Neutrophil (primary cell): ENCODE measurements around the gene EXOC2.

Source experiments
- H3K27ac ChIP-seq: fragments of 200-600 bp; sonication (generic); 2 replicates; pipeline ENCODE4 v1.5.1; 2016; ENCODE audit warnings: mild to moderate bottlenecking, moderate library complexity
- H3K27me3 ChIP-seq: fragments of 200-600 bp; sonication (generic); 2 replicates; pipeline ENCODE4 v1.6.0; 2016; ENCODE audit warnings: mild to moderate bottlenecking
- H3K36me3 ChIP-seq: fragments of 200-600 bp; sonication (generic); 2 replicates; pipeline ENCODE4 v1.5.1; 2017
- H3K4me1 ChIP-seq, 2 experiments: fragments of 200-600 bp in 1 of 2; sonication (generic) in 1 of 2; 1 replicate in 1 of 2; 2 replicates in 1 of 2; pipeline versions ENCODE4 v1.5.1 to v1.6.1; 2013 to 2016; ENCODE audit warnings: low read depth in 1 of 2, low read length in 1 of 2, mild to moderate bottlenecking in 1 of 2, moderate library complexity in 1 of 2; ENCODE audit not compliant: control insufficient read depth in 1 of 2, insufficient read depth in 1 of 2
- H3K4me3 ChIP-seq, 2 experiments: fragments of 200-600 bp in 1 of 2; sonication (generic) in 1 of 2; 1 replicate in 1 of 2; 2 replicates in 1 of 2; pipeline ENCODE4 v1.5.1; 2013 to 2016; ENCODE audit warnings: low read depth in 1 of 2, low read length in 1 of 2, mild to moderate bottlenecking in 1 of 2, moderate library complexity in 1 of 2
- H3K9me3 ChIP-seq: fragments of 200-600 bp; sonication (generic); 2 replicates; pipeline ENCODE4 v1.5.1; 2016
- TF ChIP-seq, protein P1 (sequence below): fragments of 200-600 bp; sonication (generic); IDR thresholded peaks from 2 replicates; pipeline ENCODE4 v1.5.1; 2016; ENCODE audit warnings: antibody characterized with exemption

Gene EXOC2

GRCh38 chr6:499617-500016 is 193.3 kb downstream of the EXOC2 start:
- TF ChIP-seq, protein P1, sequence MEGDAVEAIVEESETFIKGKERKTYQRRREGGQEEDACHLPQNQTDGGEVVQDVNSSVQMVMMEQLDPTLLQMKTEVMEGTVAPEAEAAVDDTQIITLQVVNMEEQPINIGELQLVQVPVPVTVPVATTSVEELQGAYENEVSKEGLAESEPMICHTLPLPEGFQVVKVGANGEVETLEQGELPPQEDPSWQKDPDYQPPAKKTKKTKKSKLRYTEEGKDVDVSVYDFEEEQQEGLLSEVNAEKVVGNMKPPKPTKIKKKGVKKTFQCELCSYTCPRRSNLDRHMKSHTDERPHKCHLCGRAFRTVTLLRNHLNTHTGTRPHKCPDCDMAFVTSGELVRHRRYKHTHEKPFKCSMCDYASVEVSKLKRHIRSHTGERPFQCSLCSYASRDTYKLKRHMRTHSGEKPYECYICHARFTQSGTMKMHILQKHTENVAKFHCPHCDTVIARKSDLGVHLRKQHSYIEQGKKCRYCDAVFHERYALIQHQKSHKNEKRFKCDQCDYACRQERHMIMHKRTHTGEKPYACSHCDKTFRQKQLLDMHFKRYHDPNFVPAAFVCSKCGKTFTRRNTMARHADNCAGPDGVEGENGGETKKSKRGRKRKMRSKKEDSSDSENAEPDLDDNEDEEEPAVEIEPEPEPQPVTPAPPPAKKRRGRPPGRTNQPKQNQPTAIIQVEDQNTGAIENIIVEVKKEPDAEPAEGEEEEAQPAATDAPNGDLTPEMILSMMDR: no peak
- no peaks in the 10 kb centered on the region for H3K9me3 ChIP-seq
- H3K36me3 ChIP-seq: peaks cover 38% of the 10 kb centered on the region
- no peak overlapping the region for H3K4me3 ChIP-seq
- H3K27ac ChIP-seq: no peak overlapping the region
- H3K27me3 ChIP-seq: no peaks in the 10 kb centered on the region
- no peaks in the 10 kb centered on the region for H3K4me1 ChIP-seq

- Histone ChIP-seq H3K4me3 (no peak overlapping the region), H3K9me3 (no peaks in the 10 kb centered on the region), H3K27ac (no peak overlapping the region), H3K27me3 (no peaks in the 10 kb centered on the region), H3K36me3 (peaks cover 40% of the 10 kb centered on the region), H3K4me1 (no peaks in the 10 kb centered on the region)
- TF ChIP-seq, protein P1: no peak
Measured at GRCh38 chr6:498795-499231, 194.1 kb downstream of the EXOC2 start.

GRCh38 chr6:497258-497657 is 195.7 kb downstream of the EXOC2 start:
- Histone ChIP-seq H3K27me3 (no peaks in the 10 kb centered on the region), H3K4me1 (no peaks in the 10 kb centered on the region), H3K9me3 (no peaks in the 10 kb centered on the region), H3K4me3 (no peak overlapping the region), H3K27ac (no peak overlapping the region), H3K36me3 (peaks cover 36% of the 10 kb centered on the region)
- TF ChIP-seq, protein P1: no peak

DNA sequence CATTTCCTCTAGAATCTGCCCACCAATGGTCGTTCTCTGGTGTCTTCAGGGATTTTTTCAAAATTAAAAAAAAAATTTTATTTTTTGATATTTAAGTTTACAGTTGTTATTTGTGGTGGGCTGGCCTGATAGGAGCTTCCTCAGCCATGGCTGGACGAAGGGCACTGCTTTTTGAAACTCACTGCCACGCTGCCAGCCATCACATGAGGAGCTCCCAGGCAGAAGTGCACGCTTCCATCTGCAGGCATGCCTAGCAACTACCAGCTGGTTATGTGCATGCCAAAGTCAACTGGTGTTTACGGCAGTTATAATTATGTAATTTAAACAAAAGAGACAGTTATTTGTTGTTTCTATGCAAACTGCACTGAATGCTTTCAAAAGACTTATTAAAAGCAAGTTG is 196.3 kb downstream of the EXOC2 start:
- Histone ChIP-seq H3K27me3 (no peaks in the 10 kb centered on the region), H3K4me1 (no peaks in the 10 kb centered on the region), H3K27ac (no peak overlapping the region), H3K9me3 (no peaks in the 10 kb centered on the region), H3K36me3 (peaks cover 36% of the 10 kb centered on the region), H3K4me3 (no peak overlapping the region)
- TF ChIP-seq, protein P1: no peak

DNA sequence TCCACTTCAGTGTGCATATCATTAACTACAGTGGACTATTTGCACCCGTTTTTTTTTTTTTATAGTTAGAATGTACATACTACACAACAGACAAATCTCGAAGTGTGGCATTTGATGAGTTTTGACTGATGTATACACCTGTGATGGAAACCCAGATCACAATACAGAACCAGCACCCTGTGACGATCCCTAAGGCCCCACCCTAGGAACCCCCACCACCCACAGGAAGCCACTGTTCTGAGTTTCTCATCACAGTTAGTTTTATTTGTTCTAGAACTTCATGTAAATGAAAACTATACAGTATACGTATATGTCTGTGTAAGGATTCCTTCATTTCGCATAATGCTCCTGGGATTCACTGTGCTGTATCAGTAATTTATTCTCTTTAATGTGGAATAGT is 198.5 kb downstream of the EXOC2 start:
- Histone ChIP-seq H3K9me3 (no peaks in the 10 kb centered on the region), H3K4me1 (no peaks in the 10 kb centered on the region)

More for the DNA sequence above, 198.5 kb downstream of the EXOC2 start:
- Histone ChIP-seq H3K27ac (no peak overlapping the region), H3K4me3 (no peak overlapping the region), H3K36me3 (peaks cover 50% of the 10 kb centered on the region), H3K27me3 (no peaks in the 10 kb centered on the region)
- TF ChIP-seq, protein P1: no peak
